MV-4-11 (cell line): ENCODE results near the gene RNU6-1.
A peak's percentile ranks its signal among the peaks of the same experiment; 100 is the strongest.

Experiments
- DNase-seq: peaks from one replicate; lab custom pipeline; 2025; lab: John Stamatoyannopoulos, UW

RNU6-1 gene

GRCh38 chr15:67839929-67840748, at the start of gene RNU6-1:
Gene RNU6-1 (minus strand): TSS chr15:67840045.
- peak; percentile 92 for DNase-seq

GRCh38 chr15:67887776-67888175, 47.9 kb upstream of the RNU6-1 start:
- DNase-seq: no peak

GRCh38 chr15:67885861-67886260, 46.0 kb upstream of the RNU6-1 start:
- DNase-seq: no peak

- no peak for DNase-seq
Observed at GRCh38 chr15:67885175-67885523, 45.3 kb upstream of the RNU6-1 start.

GRCh38 chr15:67884514-67885174, 44.8 kb upstream of the RNU6-1 start:
- DNase-seq: peak; percentile 51

- no peak for DNase-seq
Observed at GRCh38 chr15:67884009-67884408, 44.2 kb upstream of the RNU6-1 start.

GRCh38 chr15:67883234-67883773, 43.5 kb upstream of the RNU6-1 start:
- no peak for DNase-seq

- peak; percentile 75 for DNase-seq
Observed at GRCh38 chr15:67882487-67883233, 42.8 kb upstream of the RNU6-1 start.

- DNase-seq: peak; percentile 90
Observed at GRCh38 chr15:67880651-67881182, 40.9 kb upstream of the RNU6-1 start.

GRCh38 chr15:67879440-67880129, 39.7 kb upstream of the RNU6-1 start:
- DNase-seq: peak; percentile 48

GRCh38 chr15:67878712-67879206, 38.9 kb upstream of the RNU6-1 start:
- no peak for DNase-seq

GRCh38 chr15:67873777-67874176, 33.9 kb upstream of the RNU6-1 start:
- no peak for DNase-seq

- DNase-seq: no peak
Observed at GRCh38 chr15:67870868-67871408, 31.1 kb upstream of the RNU6-1 start.

GRCh38 chr15:67869701-67870100, 29.9 kb upstream of the RNU6-1 start:
- DNase-seq: no peak

GRCh38 chr15:67865766-67866165, 25.9 kb upstream of the RNU6-1 start:
- DNase-seq: no peak

GRCh38 chr15:67865331-67865730, 25.5 kb upstream of the RNU6-1 start:
- no peak for DNase-seq

GRCh38 chr15:67863442-67863987, 23.7 kb upstream of the RNU6-1 start:
- peak; percentile 72 for DNase-seq

- DNase-seq: no peak
Observed at GRCh38 chr15:67862750-67863441, 23.1 kb upstream of the RNU6-1 start.

GRCh38 chr15:67861983-67862382, 22.1 kb upstream of the RNU6-1 start:
- no peak for DNase-seq

- no peak for DNase-seq
Observed at GRCh38 chr15:67859331-67859946, 19.6 kb upstream of the RNU6-1 start.
